Stimulated activated CD4-positive, alpha-beta T cell treated with anti-CD3 and anti-CD28 coated beads, Interleukin-1b, Interleukin-23, amount 100 ng/mL, for 24 hours (primary cell): ENCODE results near the gene APBA3.
"Not testable (repeated sequence)": the region's sequence is repeated elsewhere in the genome, so short reads cannot be mapped to it uniquely, and the experiment has no call there.

Experiments
- DNase-seq, 4 experiments: peaks; one replicate each; pipeline ENCODE4 v3.0.0-alpha.2; 2020; ENCODE audit warnings: low read depth in 4 of 4, low spot score in 1 of 4

Gene APBA3

GRCh38 chr19:3771906-3772455 lies 10.5 kb upstream of the APBA3 start, which contains the start of gene RAX2:
Gene RAX2, minus strand, starts transcription at chr19:3772228. Its CDS starts 486 bp downstream, at chr19:3771742.
- no peak for DNase-seq

GRCh38 chr19:3771000-3771905 lies 9.8 kb upstream of the APBA3 start:
- no peak for DNase-seq

DNA sequence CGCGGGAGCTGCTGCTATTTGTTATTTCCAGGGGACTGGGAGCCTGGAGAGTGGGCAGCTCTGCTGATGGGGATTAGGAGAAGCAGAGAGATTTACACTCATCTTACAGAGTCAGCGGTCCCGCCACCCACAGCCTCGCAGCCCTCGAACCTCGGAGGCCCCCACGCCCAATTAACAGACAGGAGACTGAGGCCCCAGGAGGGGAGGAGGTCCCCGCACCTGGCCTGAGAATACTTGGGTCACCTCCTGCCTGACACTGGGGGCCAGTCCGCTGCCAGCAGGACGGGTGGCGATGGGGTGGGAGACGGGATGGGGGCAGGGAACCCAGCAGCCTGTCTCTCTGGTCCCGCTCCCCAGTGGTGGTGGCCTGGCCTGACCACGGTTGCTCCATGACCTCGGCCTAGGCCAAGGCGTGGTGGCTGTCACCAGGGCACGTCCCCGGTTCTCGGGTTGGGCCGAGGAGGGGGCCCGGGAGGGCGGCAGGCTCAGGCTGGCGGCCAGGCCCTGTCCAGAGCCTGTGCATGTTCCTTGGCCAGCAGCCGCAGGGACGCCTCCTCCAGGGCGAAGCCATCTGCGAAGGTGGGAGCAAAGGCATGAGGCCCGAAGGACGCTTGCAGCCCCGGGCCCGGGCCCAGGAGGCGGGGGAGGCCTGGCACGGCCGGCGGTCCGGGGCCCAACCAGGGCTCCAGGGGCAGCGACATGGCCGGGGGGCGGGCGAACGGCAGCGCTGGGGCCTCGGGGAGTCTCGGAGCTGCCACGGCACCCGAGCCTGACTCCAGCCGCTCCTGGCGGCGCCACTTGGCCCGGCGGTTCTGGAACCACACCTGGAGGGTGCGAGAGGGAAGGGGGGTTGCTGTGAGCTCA lies 8.9 kb upstream of the APBA3 start:
- DNase-seq, result no peak

GRCh38 chr19:3769494-3769893 lies 8.0 kb upstream of the APBA3 start:
- no peak for DNase-seq

DNA sequence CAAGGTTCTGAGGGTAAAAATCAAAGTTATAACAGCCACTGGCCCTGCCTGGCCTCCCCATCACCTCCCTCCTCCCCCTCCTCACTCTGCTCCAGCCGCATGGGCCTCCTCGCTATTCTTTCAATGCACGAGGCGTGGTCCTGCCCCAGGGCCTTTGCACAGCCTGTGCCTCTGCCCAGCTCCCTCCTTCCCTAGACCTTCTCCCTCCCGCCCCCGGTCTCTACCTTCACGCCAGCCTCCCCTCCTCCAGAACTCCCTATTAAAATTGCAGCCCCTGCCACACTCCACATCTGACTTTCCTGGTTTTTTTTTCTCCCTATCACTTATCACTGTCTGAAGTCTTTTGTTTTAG lies 7.2 kb upstream of the APBA3 start:
- no peak for DNase-seq

DNA sequence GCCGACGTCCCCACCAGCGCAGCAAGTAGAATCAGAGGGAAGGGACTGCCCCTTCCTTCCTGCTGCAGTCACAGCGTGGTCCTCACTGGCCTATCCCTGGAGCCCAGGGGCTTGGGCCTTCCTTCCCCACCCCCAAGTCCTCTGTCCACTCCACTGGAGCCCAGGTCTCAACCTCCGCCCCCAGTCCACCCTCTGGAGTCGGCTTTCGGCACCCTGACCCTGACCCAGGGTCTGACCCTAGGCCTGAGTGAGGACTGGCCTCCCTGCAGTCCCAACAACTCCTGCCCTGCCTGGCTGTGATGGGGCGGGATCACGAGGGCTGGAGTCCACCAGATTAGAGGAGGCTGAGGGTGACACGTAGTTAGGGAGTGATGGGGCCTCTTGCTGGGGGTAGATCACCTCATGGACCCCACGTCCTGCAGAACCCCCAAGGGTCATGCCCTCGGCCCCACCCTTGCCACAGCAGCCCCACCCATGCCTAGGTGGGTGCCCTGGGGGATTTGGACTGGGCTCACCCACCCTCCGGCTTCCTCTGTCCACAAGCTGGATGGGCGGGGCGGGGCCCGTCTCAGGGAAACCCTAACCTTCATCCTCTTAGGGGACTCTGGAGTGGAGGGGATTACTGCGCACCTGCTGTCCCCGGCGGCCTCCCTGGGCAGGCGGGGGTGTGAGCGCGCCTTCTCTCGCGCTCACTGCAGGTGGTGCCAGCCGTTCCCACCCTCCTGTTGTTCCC lies 6.7 kb upstream of the APBA3 start:
- no peak for DNase-seq

DNA sequence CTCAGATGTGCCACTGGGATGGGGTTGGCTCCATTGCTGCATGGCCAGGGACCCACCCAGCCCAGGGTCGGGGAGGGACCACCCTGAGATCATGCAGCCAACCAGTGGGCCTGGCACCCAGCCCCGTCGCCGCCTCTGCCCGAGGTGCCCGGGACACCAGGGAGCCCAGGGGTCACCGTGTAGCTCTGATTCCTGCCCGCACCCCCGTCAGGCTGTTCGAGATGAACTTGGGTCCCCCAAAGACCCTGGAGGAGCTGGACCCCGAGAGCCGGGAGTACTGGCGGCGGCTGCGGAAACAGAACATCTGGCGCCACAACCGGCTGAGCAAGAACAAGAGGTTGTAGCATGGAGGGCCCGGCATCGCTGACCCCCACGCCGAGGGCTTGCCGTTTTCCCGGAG lies 5.6 kb upstream of the APBA3 start:
- no peak for DNase-seq

DNA sequence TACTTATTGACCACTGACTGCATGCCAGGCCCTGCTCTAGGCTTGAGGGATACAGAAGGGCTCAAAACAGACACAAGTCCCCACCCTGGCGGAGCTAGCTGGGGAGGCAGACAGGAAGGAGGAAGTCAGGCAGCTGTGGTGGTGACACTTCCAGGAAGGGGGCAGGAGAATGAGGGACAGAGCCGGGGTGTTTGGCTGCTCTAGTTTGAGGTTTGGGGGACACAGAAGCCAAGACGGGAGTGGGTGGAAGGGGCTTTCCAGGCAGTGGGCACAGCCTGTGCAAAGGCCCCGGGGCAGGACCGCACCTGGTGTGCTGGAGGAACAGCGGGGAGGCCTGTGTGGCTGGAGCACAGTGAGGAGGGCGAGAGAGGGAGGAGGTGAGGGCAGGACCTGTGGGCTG lies 5.0 kb upstream of the APBA3 start:
- no peak for DNase-seq

GRCh38 chr19:3765757-3766156 lies 4.3 kb upstream of the APBA3 start:
- not testable (repeated sequence) for DNase-seq

DNA sequence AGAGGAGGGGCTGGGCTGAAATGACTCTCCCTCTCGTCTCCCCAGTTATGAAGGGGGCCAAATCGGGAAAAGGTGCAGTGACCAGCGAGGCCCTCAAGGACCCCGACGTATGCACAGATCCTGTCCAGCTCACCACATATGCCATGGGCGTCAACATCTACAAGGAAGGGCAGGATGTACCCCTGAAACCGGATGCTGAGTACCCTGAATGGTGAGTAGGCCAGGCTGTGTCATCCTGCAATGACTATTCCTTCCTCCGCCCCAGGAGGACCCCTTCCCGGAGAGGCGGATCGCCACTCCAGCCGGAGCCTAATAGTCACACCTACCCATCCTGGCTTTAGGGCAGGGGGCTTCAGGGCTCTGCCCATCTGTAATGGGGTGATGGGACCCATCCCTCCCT lies 3.6 kb upstream of the APBA3 start:
- DNase-seq, result no peak

GRCh38 chr19:3762501-3763459 lies 1.3 kb upstream of the APBA3 start, which contains the start of gene MRPL54:
Gene MRPL54, plus strand, starts transcription at chr19:3762682. Its CDS starts 19 bp downstream, at chr19:3762701.
- peak; percentile 97 to 99 (median 98) for DNase-seq

GRCh38 chr19:3762130-3762473 lies 610 bp upstream of the APBA3 start:
- DNase-seq, result no peak

DNA sequence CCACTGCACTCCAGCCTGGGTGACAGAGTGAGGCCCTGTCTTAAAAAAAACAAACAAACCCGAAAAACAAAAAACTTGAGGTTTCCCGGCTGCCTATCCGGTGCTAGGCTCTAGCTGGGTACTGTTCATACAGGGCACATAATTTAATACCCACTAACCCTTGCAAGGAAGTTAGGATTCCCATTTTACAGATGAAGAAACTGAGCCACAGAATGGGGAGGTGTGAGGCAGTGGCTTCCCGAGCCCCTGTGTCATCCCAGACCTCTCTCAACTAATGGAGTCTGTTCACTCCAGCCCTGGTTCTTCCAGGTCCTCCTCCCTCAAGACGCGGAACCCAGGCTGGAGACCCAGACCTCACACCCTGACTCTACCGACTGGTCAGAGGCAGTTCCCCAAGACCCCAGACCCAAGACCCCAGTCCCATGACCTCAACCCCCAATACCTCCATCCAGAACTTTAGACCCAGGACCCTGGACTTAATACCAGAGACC lies 576 bp downstream of the APBA3 start:
- no peak for DNase-seq

- DNase-seq, result no peak
These were observed 1.8 kb downstream of the APBA3 start for GRCh38 chr19:3759482-3760254.

- DNase-seq, result not testable (repeated sequence)
These were observed 3.2 kb downstream of the APBA3 start for GRCh38 chr19:3758297-3758696.

DNA sequence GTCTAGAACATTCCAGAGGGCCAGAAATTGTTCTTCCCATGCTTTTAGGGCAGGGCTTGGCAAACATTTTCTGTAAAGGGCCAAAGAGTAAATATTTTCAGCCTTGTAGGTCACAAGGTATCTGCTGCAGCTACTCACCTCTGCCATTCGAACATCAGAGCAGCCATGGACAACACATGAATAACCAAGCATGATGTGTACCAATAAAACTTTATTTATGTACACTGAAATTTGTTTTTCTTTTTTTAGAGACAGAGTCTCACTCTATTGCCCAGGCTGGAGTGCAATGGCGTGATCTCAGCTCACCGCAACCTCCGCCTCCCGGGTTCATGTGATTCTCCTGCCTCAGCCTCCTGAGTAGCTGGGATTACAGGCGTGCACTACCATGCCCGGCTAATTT lies 3.8 kb downstream of the APBA3 start:
- DNase-seq, result not testable (repeated sequence)

DNA sequence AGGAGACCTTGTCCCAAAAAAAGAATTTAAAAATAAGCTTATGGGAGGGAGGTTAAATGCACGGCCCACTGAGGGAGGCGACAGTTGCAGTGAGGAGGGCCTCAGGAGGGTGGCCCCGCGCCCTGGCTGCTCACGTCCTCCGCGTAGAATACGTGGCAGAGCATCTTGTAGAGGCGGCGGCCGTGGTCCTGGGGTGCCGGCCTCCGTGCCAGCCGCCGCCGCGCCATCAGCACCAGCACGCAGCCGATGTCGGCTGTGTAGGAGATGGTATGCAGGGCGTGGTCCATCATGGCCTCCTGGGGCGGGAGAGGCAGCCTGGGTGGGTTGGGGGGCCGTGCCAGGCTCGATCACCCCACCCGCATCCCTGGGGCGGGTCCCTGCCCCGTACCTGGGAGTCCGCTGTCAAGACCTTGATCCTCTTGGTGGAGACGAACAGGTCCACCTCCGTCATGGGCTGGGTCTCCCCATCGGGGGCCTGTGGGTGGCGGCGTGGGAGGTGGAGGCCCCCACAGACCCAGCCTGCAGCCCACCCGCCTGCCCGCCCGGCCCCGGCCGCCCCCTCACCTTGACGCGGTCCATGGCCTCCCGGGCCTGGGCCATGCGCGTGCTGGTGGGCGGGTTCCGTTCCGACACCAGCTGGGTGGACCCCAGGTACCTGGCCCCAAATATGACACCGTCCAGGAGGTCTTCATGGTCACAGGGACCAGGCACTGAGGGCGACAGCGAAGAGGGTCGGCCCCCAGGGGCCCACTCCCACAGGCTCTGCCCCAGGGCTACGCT lies 7.7 kb downstream of the APBA3 start:
- DNase-seq, result no peak

- DNase-seq, result no peak
These were observed 9.0 kb downstream of the APBA3 start for GRCh38 chr19:3752492-3752891.
